HCT116 (cell line): ENCODE measurements around the gene SMTN. TPM values are rescaled to one million over a fixed set of nuclear protein-coding genes. Genes with fewer than 3 reads are reported as not detected.
A peak's percentile ranks its signal among the peaks of the same experiment; 100 is the strongest.

Source experiments
- ATAC-seq: fragments of 200-7000 bp; cut with Tn5 transposase; 2 replicates; pipeline ENCODE4 v1.9.1; 2020; ENCODE audit warnings: mild to moderate bottlenecking, moderate library complexity
- BruUV-seq: library from RNA; stranded (reverse); fragments of 400-500 nt; replicated peaks from 2 replicates; lab custom pipeline; 2021; lab: Mats Ljungman, UMichigan
- CTCF ChIA-PET: fragments of 300-600 bp; sonication (Branson Sonifier 250); formaldehyde crosslinking; loops from one replicate; lab custom pipeline; 2021; ENCODE audit warnings: antibody characterized with exemption; lab: Charles Lee
- POLR2A ChIA-PET: fragments of 300-600, 350-600 bp; sonication (Branson Sonifier 250); formaldehyde crosslinking; loops from one replicate; lab custom pipeline; 2021; ENCODE audit warnings: antibody characterized with exemption; lab: Charles Lee
- RAD21 ChIA-PET, 2 experiments: fragments of 300-600 bp; sonication (Branson Sonifier 250); formaldehyde crosslinking; loops; one replicate each; lab custom pipeline; 2023; ENCODE audit warnings: low total read pairs in 2 of 2; ENCODE audit not compliant: uncharacterized antibody in 2 of 2, unreplicated experiment in 2 of 2, low non-redundant PET in 1 of 2; lab: Charles Lee
- DNase-seq: peaks from one replicate; pipeline ENCODE4 v3.0.0-alpha.2; 2010; ENCODE audit warnings: low read depth, low spot score
- H2AFZ ChIP-seq: fragments of 200-600 bp; shearing (Covaris generic), sonication (generic); 2 replicates; pipeline ENCODE4 v1.6.1; 2017; ENCODE audit warnings: low read depth, mixed run types, mixed read lengths, antibody characterized with exemption, low read length; ENCODE audit not compliant: poor library complexity, severe bottlenecking
- H3K27ac ChIP-seq: 2 replicates; pipeline ENCODE4 v1.5.1; 2012; ENCODE audit warnings: low read depth, low read length
- H3K27me3 ChIP-seq: fragments of 200-600 bp; sonication (generic); 2 replicates; pipeline ENCODE4 v1.6.1; 2016; ENCODE audit warnings: mixed run types, low read length, mixed read lengths; ENCODE audit not compliant: insufficient read depth
- H3K36me3 ChIP-seq, 2 experiments: fragments of 200-500 bp in 1 of 2; fragments of 200-600 bp in 1 of 2; sonication (Bioruptor generic) in 1 of 2; sonication (generic) in 1 of 2; 2 replicates each; pipeline versions ENCODE4 v1.5.1 to v1.6.1; 2014 to 2016; ENCODE audit warnings: low read length in 2 of 2, inconsistent platforms in 1 of 2, mixed read lengths in 1 of 2, mixed run types in 1 of 2; ENCODE audit not compliant: insufficient read depth in 2 of 2, control insufficient read depth in 1 of 2
- H3K4me1 ChIP-seq, 2 experiments: fragments of 200-600 bp in 1 of 2; sonication (generic) in 1 of 2; 2 replicates each; pipeline versions ENCODE4 v1.5.1 to v1.6.1; 2012 to 2017; ENCODE audit warnings: low read length in 2 of 2, inconsistent platforms in 1 of 2, mild to moderate bottlenecking in 1 of 2, mixed read lengths in 1 of 2, mixed run types in 1 of 2, moderate library complexity in 1 of 2; ENCODE audit not compliant: insufficient read depth in 2 of 2, control insufficient read depth in 1 of 2
- H3K4me2 ChIP-seq: fragments of 200-600 bp; sonication (generic); 2 replicates; pipeline ENCODE4 v1.6.1; 2017; ENCODE audit warnings: mixed run types, low read length, mixed read lengths
- H3K4me3 ChIP-seq, 2 experiments: fragments of 200-600 bp in 1 of 2; sonication (generic) in 1 of 2; replicated peaks in 1 of 2; 2 replicates each; pipeline ENCODE4 v1.5.1; 2011 to 2016; ENCODE audit warnings: low read length in 2 of 2, control low read depth in 1 of 2, low read depth in 1 of 2, mild to moderate bottlenecking in 1 of 2, mixed read lengths in 1 of 2, mixed run types in 1 of 2
- H3K79me2 ChIP-seq: fragments of 200-600 bp; sonication (generic); 2 replicates; pipeline ENCODE4 v1.6.1; 2017; ENCODE audit warnings: mild to moderate bottlenecking, mixed run types, low read length, moderate library complexity, mixed read lengths; ENCODE audit not compliant: insufficient read depth
- H3K9ac ChIP-seq: fragments of 200-600 bp; sonication (generic); 2 replicates; pipeline ENCODE4 v1.6.1; 2016; ENCODE audit warnings: low read length, mixed read lengths
- H3K9me2 ChIP-seq: fragments of 200-600 bp; sonication (generic), shearing (Covaris generic); 2 replicates; pipeline ENCODE4 v1.6.1; 2017; ENCODE audit warnings: mixed run types, mild to moderate bottlenecking, moderate library complexity; ENCODE audit not compliant: insufficient read depth
- H3K9me3 ChIP-seq, 2 experiments: fragments of 200-500 bp in 1 of 2; fragments of 200-600 bp in 1 of 2; sonication (Bioruptor generic) in 1 of 2; sonication (generic) in 1 of 2; 2 replicates each; pipeline ENCODE4 v1.6.1; 2014 to 2017; ENCODE audit warnings: low read length in 2 of 2, mixed read lengths in 2 of 2, inconsistent platforms in 1 of 2, low read depth in 1 of 2, mild to moderate bottlenecking in 1 of 2, mixed run types in 1 of 2, moderate library complexity in 1 of 2; ENCODE audit not compliant: control insufficient read depth in 1 of 2, insufficient read depth in 1 of 2
- H4K20me1 ChIP-seq: fragments of 200-600 bp; sonication (generic), shearing (Covaris generic); 2 replicates; pipeline ENCODE4 v1.6.1; 2017; ENCODE audit warnings: mixed run types, mild to moderate bottlenecking, moderate library complexity; ENCODE audit not compliant: insufficient read depth
- EGR1 ChIP-seq: IDR thresholded peaks from 2 replicates; pipeline ENCODE4 v1.6.1; 2012; ENCODE audit warnings: low read depth
- FOSL1 ChIP-seq: IDR thresholded peaks from 2 replicates; pipeline ENCODE4 v1.6.1; 2012; ENCODE audit warnings: low read depth
- JUND ChIP-seq: IDR thresholded peaks from 2 replicates; pipeline ENCODE4 v1.6.1; 2012
- TCF7L2 ChIP-seq: IDR thresholded peaks from 2 replicates; pipeline ENCODE4 v1.7.0; 2011; ENCODE audit warnings: borderline replicate concordance, inconsistent platforms; ENCODE audit not compliant: insufficient read depth, insufficient read length; ENCODE audit errors: extremely low read depth
- ZBTB33 ChIP-seq: IDR thresholded peaks from 2 replicates; pipeline ENCODE4 v1.6.1; 2011; ENCODE audit warnings: mild to moderate bottlenecking, low read length, moderate library complexity; ENCODE audit not compliant: insufficient replicate concordance; ENCODE audit errors: extremely low read depth
- ZNF274 ChIP-seq: fragments of 200-500 bp; sonication (Bioruptor generic); IDR thresholded peaks from 2 replicates; pipeline ENCODE4 v1.6.1; 2014; ENCODE audit warnings: mild to moderate bottlenecking, low read depth, low read length, inconsistent platforms
- intact Hi-C: fragments of 100-400 bp; cut with micrococcal nuclease; formaldehyde crosslinking; loops from 2 replicates; pipeline ENCODE4 v1.10.0; 2022
- total RNA-seq: library from RNA; stranded (reverse); gene quantifications from one replicate; pipeline ENCODE4 v1.2.1, GENCODE V29; 2021; ENCODE audit not compliant: unreplicated experiment

The SMTN gene
- total RNA-seq, 1 experiment from 2014 or later: 148 TPM

- TF ChIP-seq EGR1 (no peak), ZBTB33 (no peak), JUND (peak; percentile 65; the same call in 1 of the 2 replicates), FOSL1 (peak; percentile 56; the same call in 1 of the 2 replicates), ZNF274 (no peak), TCF7L2 (peak; percentile 15)
- Histone ChIP-seq H3K4me2 (peak overlapping the region; percentile 22), H3K79me2 (no peaks in the 10 kb centered on the region), H3K9me3 (no peaks in the 10 kb centered on the region), H3K36me3 (no peaks in the 10 kb centered on the region), H2AFZ (no peak overlapping the region), H3K4me3 (no peak overlapping the region), H3K27me3 (no peaks in the 10 kb centered on the region), H3K9ac (no peak overlapping the region), H4K20me1 (no peaks in the 10 kb centered on the region), H3K4me1 (peaks cover 0 to 16% of the 10 kb centered on the region in 2 experiments; a peak in 2 of 4 replicates), H3K9me2 (no peaks in the 10 kb centered on the region), H3K27ac (no peak overlapping the region)
- CTCF ChIA-PET: interaction anchor here (1.0 to 3.1 kb wide), 2 partner anchors 36 to 64 kb away, joined by 3 to 19 read pairs; partner anchors contain the start of gene SELENOM
- no TSS peak for BruUV-seq
- RAD21 ChIA-PET: interaction anchor here in 1 of 2 experiments (0.8 kb wide), 1 partner anchor 37 kb away, joined by 3 read pairs; the partner anchor contains the start of gene SELENOM
- no peak for DNase-seq
- ATAC-seq: no peak
- intact Hi-C loops: no loop called here
- POLR2A ChIA-PET: interaction anchor here (1.2 kb wide), 1 partner anchor 37 kb away, joined by 3 read pairs; the partner anchor contains the start of gene SELENOM
Measured at GRCh38 chr22:31144223-31144622, 63.1 kb downstream of the SMTN start.
